Stimulated activated CD4-positive, alpha-beta T cell treated with anti-CD3 and anti-CD28 coated beads, Interleukin-2, amount 100 ng/mL, for 48 hours (primary cell): Measurements from ENCODE around the gene ZNF394.
A peak's percentile ranks its signal among the peaks of the same experiment; 100 is the strongest.

ENCODE experiments used
- DNase-seq, 2 donors: peaks; one replicate each; pipeline ENCODE4 v3.0.0-alpha.2; 2020

The ZNF394 gene

DNA sequence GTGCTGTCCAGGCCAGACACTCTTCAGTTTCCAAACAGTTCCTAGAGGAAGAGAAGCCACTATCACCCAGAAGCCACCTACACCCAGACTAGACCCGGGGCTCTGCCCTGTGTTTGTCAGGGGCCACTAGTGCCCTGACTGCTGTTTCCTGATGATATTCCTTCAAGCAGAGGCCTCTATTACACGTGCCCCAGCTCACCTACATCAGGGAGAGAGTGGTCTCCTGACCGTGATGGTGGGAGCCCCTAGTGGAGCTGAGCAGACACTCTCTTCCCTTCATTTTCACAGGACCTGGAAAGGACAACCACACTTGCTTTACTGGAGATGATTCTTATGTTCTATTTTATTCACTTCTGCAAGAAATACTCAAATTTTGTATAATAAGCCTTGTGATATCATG, 9.2 kb downstream of the ZNF394 start:
- DNase-seq, result no peak

DNA sequence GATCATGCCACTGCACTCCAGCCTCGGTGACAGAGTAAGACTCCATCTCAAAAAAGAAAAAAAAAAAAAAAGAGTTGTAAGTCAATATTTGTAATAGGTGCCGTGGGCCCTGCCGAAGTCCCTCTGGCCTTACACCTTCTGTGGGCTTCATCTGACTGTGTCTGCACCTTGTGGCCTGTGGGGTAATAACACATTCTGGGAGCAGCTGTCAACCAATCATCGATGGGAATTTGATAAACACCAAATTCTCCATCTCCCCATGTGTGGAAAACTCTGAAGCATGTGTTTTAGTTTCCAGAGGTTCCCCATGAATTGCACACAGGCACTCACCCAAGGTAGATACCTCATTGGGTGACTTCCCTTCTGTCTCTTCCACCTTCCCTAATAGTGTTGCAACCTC, 10.8 kb downstream of the ZNF394 start:
- no peak for DNase-seq

DNA sequence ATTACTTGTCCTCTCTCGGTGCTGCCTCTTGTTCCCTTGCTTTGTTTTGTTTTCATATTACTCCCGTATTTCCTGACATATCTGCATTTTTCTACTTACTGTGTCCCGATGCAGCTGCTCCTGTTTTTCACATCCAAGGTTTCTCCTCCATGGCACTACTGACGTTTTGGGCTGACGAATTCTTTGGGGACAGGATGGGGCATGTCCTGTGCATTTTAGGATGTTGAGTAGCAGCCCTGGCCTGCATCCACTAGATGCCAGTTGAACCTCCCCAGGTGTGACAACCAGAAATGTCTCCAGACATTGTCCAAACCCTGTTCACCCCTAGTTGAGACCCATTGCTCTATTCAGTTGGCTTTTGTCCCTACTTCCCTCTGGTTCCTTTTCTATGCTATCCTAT, 15.0 kb downstream of the ZNF394 start:
- no peak for DNase-seq

DNA sequence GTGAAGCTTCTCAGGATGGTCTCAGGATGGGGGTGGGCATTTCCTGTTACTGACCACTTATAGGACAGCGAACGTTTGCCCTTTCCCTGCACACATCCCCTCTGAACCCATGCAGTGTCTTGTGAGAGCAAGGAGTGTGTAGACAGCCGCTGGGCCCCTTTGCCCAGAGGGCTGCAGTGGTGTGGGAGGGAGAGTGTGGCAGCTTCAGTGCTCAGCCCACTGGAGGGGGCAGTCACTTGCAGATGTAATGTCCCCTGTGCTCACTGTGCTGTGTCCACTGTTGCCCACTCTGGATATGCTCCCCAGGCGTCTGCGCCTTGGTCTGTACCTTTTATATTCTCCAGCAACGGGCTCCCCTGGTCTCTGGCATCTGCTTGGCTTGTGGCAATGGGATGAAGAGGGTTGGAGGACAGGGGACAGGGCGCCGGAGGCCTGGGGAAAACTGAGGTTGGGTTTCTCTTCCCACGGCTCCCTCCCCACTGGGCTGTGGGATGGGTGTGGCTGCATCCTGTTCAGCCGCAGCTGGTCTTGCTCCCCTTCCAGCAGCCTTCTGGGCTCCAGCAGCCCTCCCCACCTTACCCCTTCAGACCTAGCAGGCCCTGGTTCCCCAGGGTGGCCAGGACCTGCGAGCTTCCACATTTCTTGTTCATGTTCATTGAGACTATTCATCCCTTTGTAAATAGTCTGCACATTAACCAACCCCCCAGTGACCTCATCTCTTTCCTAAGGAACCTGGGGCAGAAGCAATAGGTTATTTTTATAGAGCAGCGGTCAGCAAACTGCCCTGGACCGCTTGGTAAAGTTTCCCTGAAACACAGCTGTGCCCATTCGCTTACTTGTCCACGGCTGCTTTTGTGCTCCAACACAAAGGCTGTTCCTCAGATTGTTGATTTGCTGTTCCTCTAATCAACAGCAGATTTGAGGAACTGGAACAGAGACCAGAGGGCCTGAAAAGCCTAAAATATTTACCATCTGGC, 21.3 kb downstream of the ZNF394 start:
- no peak for DNase-seq

DNA sequence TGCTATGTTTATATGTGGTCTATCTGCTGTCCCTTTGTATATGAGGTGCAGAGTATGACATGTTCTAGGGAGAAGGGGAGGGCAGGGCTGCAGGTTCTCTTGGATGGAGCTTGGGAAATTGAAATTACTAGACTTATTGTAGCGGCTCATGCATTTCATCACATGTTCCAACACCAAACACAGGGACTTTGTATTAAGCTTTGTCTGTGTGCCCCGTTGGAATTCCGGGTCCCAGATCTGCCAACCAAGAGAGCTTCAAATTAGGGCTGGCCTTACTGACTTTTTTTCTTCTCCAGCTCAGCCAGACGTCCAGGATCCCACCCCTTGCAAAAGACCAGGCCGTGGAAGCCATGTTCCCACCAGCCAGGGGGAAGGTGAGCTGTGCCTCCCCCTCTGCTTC, 24.0 kb downstream of the ZNF394 start:
- DNase-seq, result no peak

- no peak for DNase-seq
Measured at GRCh38 chr7:99473315-99473596, 26.8 kb downstream of the ZNF394 start.

GRCh38 chr7:99472561-99473314, 27.3 kb downstream of the ZNF394 start, which contains the start of gene ZNF789:
Gene ZNF789, plus strand, starts transcription at chr7:99472890. Its CDS starts 3,567 bp downstream, at chr7:99476457.
- DNase-seq, result peak; percentile 97

DNA sequence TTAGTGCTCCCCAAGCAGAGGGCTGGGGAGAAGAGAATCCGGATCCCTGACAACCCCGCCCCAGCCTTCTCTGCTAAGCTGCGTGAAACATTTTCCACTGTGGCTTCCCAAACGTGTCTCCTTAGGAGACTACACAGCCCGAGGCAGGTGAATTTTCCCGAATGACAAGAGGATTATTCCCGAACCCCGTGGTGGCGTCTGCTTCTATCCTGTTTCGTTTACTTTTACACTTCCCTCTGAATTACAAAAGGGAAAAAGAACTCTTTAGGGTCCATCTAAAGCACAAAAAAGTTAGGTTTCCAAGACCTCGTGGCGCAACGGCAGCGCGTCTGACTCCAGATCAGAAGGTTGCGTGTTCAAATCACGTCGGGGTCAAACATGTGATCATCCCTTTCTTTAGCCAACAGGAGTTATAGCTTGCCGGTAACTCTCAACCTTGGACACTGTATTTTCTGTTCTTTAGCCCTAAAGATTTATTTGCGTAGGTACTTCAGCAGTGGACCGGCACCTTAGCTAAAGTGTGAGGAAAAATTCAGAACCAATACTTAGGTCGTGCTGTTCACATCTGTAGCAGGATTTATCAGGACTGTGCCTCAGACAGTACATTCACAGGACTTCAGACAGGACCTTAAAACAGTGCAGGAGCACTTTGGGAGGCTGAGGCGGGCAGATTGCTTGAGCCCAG, 30.6 kb downstream of the ZNF394 start:
- DNase-seq, result no peak

DNA sequence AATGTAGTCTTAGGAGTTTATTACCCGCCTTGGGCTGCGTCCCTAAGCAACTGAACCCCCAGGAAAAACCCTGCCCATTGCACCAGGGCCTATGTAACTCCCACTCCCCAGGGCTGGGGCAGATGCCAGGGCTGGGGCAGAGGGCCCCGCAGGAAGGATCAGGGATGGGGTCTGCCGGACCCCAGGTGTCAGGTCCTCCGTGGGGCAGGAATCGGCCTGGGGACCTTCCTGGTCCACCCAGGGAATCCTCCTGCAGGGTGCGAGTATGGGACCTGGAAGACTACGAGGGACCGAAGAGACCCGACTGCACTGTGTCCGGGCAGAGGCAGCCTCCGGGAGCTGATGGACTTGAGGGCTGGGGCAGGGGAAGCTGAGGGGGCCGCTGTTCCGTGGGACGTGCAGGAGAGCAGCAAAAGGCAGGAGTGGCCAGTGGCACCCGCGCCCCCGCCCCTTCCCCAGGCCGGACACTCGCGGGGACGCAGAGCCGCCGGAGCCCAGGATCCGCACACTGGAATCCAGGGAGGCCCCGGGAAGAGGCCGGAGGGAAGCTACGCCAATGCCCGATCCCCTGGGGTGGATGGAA, 31.7 kb downstream of the ZNF394 start:
- no peak for DNase-seq

DNA sequence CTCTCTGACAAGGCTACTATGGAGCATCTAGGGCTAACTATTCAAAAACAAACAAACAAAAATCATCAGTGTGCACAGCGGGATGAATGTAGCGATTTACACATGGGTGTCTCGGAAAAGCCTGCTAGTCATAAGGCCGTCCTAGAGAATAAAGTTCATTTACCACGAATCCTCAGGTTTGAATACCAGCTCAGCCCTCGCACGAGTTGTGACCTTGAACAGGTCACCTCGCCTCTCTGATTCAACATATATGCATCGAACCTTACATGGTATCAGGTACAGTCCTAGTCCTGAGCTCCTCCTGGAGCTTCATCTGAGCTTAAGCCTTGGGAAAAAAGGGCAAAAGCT, 34.7 kb downstream of the ZNF394 start:
- no peak for DNase-seq

DNA sequence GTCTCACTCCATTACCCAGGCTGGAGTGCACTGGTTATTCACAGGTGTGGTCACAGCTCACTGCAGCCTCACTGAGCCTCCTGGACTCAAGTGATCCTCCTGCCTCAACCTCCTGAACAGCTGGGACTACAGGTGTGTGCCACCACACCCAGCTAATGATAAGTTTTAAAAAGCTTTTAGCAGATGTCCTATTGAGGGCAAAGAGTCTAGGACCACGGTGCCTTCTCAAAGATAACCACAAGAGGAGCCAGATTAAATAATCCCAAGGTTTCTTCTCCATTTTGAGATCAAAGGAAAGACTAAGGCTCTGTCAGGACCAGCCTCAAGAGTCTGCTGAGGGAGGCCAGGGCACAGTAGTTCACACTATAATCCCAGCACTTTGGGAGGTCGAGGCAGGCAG, 38.9 kb downstream of the ZNF394 start:
- no peak for DNase-seq

DNA sequence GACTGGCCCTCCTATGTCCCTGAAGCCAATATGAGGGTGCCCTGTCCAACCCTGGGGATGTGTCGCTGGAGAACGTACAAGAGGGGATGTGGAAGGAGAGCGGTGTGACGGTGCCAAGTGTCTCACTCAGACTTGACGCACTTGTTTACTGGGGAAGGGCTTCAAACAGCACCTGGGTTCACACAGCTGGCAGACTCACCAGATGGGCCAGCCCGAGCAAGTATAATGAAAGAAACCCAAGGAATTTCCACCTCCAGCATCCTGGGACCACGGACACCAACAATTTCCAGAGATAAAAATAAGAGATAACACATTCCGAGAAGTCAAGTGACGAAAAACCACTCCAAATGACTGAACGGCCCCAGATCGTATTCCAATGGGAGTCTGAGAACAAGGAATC, 39.4 kb downstream of the ZNF394 start:
- DNase-seq, result no peak

GRCh38 chr7:99459087-99459486, 41.0 kb downstream of the ZNF394 start:
- DNase-seq, result peak in 1 of 2 donors; percentile 20

GRCh38 chr7:99457650-99458493, 42.2 kb downstream of the ZNF394 start:
- no peak for DNase-seq

DNA sequence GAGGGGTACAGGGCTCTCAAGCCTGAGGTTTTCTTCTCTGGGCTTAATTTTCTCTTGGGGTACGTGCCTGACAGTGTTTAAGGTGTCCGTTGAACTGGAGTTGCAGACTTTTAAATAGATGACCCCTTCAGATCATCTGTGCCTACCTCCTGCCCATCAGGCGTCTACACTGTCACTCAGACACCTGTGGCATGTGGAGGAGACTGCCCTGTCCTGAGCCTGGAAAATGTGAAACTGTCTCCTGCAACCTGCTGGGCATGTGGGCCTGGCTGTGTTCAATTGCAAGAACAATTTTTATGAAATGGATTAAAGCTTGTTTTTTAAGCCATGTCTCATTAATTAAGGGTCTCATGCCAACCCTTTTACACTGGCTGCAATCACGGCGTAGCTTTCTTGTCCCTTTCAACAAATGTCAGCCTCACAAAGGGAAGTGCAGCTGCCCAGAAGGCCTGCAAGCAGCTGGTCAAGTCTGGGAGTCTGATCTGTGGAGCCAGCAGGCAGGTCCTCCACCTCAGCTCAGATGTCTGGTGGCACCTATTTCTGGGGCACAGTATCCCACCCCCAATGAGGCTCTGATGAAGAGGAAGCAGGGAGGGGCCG, 42.9 kb downstream of the ZNF394 start:
- DNase-seq, result no peak

DNA sequence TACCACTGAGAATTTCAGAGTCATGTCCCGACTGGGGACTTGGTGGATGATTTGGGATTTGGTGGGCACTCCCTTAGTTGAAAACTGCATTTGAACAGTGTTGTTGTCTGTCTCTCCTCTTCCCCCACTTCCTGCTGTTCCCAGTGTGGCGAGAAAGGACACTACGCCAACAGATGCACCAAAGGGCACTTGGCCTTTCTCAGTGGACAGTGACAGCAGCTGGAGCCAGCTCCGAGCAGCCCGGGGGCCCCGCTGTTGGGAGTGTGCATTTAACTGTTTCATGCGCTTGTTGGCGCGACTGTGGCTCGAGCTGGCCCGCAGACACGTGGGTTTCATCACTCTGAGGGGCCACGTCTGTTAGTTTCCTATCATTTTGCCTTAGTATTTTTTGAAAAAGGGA, 43.8 kb downstream of the ZNF394 start:
- DNase-seq, result no peak

GRCh38 chr7:99455874-99456273, 44.2 kb downstream of the ZNF394 start:
- no peak for DNase-seq

- no peak for DNase-seq
Measured at GRCh38 chr7:99453105-99453504, 47.0 kb downstream of the ZNF394 start.

GRCh38 chr7:99452541-99452940, 47.5 kb downstream of the ZNF394 start:
- no peak for DNase-seq

GRCh38 chr7:99451936-99452335, 48.1 kb downstream of the ZNF394 start:
- no peak for DNase-seq

DNA sequence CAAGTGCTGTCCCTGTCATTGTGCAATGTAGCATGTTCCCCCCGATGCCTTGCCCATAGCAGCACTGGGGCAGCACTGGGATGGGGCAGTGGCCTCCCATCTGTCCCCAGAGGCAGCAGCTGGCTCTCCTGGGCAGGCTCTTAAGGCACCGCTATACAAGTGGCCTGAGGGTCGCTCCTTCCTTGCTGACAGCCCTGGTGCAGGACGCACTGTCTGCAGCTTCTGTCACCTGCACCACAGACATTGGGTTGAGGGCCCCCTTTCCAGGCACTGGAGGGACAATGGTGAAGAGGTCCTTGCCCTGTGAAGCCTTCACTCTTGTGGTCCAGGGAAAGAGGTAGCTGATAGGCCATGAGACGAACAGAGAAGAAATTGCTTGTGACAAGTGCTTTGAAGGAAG, 50.8 kb downstream of the ZNF394 start:
- no peak for DNase-seq

DNA sequence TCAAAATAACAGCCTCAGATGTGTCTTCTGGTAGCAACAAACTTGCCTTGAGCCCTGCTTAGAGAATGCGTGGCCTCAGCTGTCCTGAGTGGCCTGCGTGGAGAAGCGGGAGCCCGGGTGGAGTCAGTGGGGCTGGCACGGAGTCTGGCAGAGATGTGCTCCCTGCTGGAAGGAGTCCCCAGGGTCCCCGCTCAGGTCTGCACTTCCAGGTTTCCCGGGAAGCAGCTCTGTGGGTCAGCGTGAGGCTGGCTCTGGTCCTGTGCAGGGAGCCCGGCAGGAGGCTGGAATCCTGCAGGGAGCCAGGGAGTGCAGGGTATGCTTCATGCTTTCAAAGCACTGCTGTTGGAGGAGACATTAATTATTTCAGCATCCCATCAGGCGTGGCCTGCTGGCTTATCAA, 51.2 kb downstream of the ZNF394 start:
- no peak for DNase-seq
